RWPE2 (cell line): ENCODE measurements around the gene KANK4.

Experiments used
- ATAC-seq: fragments of 200-7000 bp; cut with Tn5 transposase; 3 replicates; pipeline ENCODE4 v1.9.1; 2021; ENCODE audit warnings: low read depth
- DNase-seq: peaks from one replicate; pipeline ENCODE4 v3.0.0-alpha.2; 2020; ENCODE audit warnings: low spot score
- H3K27ac ChIP-seq: fragments of 450-650 bp; 2 replicates; pipeline ENCODE4 v1.5.1; 2017; ENCODE audit warnings: mild to moderate bottlenecking; ENCODE audit not compliant: poor library complexity, severe bottlenecking
- H3K27me3 ChIP-seq: fragments of 250-450 bp; sonication (Bioruptor Pico); 2 replicates; pipeline ENCODE4 v1.5.1; 2021; ENCODE audit warnings: mild to moderate bottlenecking, moderate library complexity; ENCODE audit not compliant: insufficient read depth, poor library complexity, severe bottlenecking
- H3K36me3 ChIP-seq: fragments of 250-450 bp; sonication (Bioruptor Pico); 2 replicates; pipeline ENCODE4 v1.5.1; 2020; ENCODE audit warnings: low read depth, mild to moderate bottlenecking, moderate library complexity
- H3K4me1 ChIP-seq: fragments of 250-450 bp; sonication (Bioruptor Pico); 2 replicates; pipeline ENCODE4 v1.5.1; 2021; ENCODE audit warnings: mild to moderate bottlenecking, moderate library complexity; ENCODE audit not compliant: insufficient read depth, poor library complexity, severe bottlenecking
- H3K4me3 ChIP-seq: fragments of 250-450 bp; sonication (Bioruptor Pico); 2 replicates; pipeline ENCODE4 v1.5.1; 2021; ENCODE audit warnings: mild to moderate bottlenecking, moderate library complexity; ENCODE audit not compliant: severe bottlenecking
- H3K9me3 ChIP-seq: fragments of 250-450 bp; sonication (Bioruptor Pico); 2 replicates; pipeline ENCODE4 v1.5.1; 2021; ENCODE audit warnings: mild to moderate bottlenecking, moderate library complexity; ENCODE audit not compliant: severe bottlenecking
- CTCF ChIP-seq: fragments of 450-650 bp; IDR thresholded peaks from one replicate; pipeline ENCODE4 v1.5.1; 2017; ENCODE audit warnings: mild to moderate bottlenecking, moderate library complexity; ENCODE audit not compliant: poor library complexity, severe bottlenecking

KANK4 gene

GRCh38 chr1:62349470-62350233, 30.4 kb upstream of the KANK4 start:
- Histone ChIP-seq H3K4me1 (no peaks in the 10 kb centered on the region), H3K27me3 (no peaks in the 10 kb centered on the region), H3K9me3 (no peaks in the 10 kb centered on the region), H3K4me3 (no peak overlapping the region), H3K27ac (no peak overlapping the region), H3K36me3 (no peaks in the 10 kb centered on the region)
- ATAC-seq (no peak), DNase-seq (no peak)
- no peak for TF ChIP-seq CTCF

DNA sequence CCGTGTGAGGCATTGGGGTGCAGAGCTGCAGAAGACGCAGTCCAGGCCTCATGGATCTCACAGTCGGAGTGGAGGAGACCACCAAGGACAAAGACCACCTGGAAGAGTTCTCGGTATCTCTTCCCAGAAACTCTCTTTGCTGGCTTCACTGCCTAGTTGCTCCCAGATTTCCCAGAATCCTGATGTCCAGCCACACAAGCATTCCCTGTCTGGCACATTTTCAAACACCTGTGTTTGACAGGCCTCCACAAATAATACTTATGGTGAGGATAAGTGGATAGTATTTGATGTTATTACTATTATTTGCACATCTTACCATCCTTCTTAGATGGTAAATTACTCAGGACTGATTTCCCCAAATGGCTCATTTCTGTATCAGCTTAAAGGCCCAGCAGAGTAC, 27.7 kb upstream of the KANK4 start:
- Histone ChIP-seq H3K27ac (no peak overlapping the region), H3K4me1 (no peaks in the 10 kb centered on the region), H3K4me3 (no peak overlapping the region), H3K27me3 (no peaks in the 10 kb centered on the region), H3K9me3 (no peaks in the 10 kb centered on the region), H3K36me3 (no peaks in the 10 kb centered on the region)
- no peak for ATAC-seq
- no peak for DNase-seq
- TF ChIP-seq CTCF = no peak

DNA sequence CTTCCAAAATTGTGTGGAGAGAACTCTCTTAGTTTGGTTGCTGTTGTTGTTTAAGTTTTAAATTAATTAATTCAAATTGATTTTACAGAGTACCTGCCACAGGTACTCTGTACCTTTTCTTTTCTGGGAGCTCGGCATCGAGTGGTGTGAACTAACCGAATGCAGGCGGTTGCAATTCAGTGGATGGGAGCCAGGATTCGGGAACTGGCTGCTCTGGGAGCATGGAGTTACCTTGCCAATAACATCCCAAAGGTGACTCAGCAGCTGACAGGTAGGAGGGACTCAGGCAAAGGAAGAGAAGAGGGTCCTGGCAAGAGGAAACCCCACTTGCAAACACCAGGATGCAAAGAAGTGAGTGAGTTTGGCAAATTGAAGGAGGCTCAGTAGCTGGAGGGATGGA, 24.7 kb upstream of the KANK4 start:
- TF ChIP-seq CTCF = no peak

GRCh38 chr1:62342270-62342669, 23.0 kb upstream of the KANK4 start:
- DNase-seq = no peak
- TF ChIP-seq CTCF = no peak
- no peak overlapping the region for H3K4me3 ChIP-seq
- ATAC-seq = no peak
- no peak overlapping the region for H3K27ac ChIP-seq
- no peaks in the 10 kb centered on the region for H3K4me1 ChIP-seq
- H3K36me3 ChIP-seq = no peaks in the 10 kb centered on the region
- no peaks in the 10 kb centered on the region for H3K27me3 ChIP-seq
- H3K9me3 ChIP-seq = no peaks in the 10 kb centered on the region

More for the DNA sequence above, 24.7 kb upstream of the KANK4 start:
- no peak for DNase-seq
- ATAC-seq = no peak
- no peaks in the 10 kb centered on the region for H3K27me3 ChIP-seq
- H3K9me3 ChIP-seq = no peaks in the 10 kb centered on the region
- H3K4me3 ChIP-seq = no peak overlapping the region
- H3K36me3 ChIP-seq = no peaks in the 10 kb centered on the region
- H3K4me1 ChIP-seq = no peaks in the 10 kb centered on the region
- H3K27ac ChIP-seq = no peak overlapping the region

- ATAC-seq (no peak), DNase-seq (no peak)
- Histone ChIP-seq H3K4me1 (no peaks in the 10 kb centered on the region), H3K27me3 (no peaks in the 10 kb centered on the region), H3K9me3 (no peaks in the 10 kb centered on the region), H3K36me3 (no peaks in the 10 kb centered on the region), H3K4me3 (no peak overlapping the region), H3K27ac (no peak overlapping the region)
- no peak for TF ChIP-seq CTCF
Observed at GRCh38 chr1:62341615-62342014, 22.4 kb upstream of the KANK4 start.
